HepG2 (cell line): ENCODE measurements around the gene MVB12A. TPM values are rescaled to one million over a fixed set of nuclear protein-coding genes. Genes with fewer than 3 reads are reported as not detected.

ENCODE experiments used
- ARNT ChIP-seq: fragments of 450-650 bp; IDR thresholded peaks from 2 replicates; pipeline ENCODE4 v1.6.1; 2017
- ATF7 ChIP-seq, 2 experiments: fragments of 450-650 bp in 1 of 2; sonication (generic) in 1 of 2; formaldehyde crosslinking in 1 of 2; IDR thresholded peaks; 2 replicates each; pipeline versions ENCODE4 v1.4.0 to v1.6.1; 2016 to 2020; ENCODE audit warnings: antibody characterized with exemption in 1 of 2, mild to moderate bottlenecking in 1 of 2, missing genetic modification reagents in 1 of 2
- CBX1 ChIP-seq: IDR thresholded peaks from one replicate; pipeline ENCODE4 v1.6.1; 2016; ENCODE audit warnings: antibody characterized with exemption, low read depth
- CENPX ChIP-seq: sonication (generic); formaldehyde crosslinking; IDR thresholded peaks from 2 replicates; pipeline ENCODE4 v1.9.0; 2021; ENCODE audit warnings: mild to moderate bottlenecking, missing genetic modification reagents, moderate library complexity
- HIVEP1 ChIP-seq: sonication (generic); formaldehyde crosslinking; IDR thresholded peaks from 2 replicates; pipeline ENCODE4 v1.4.0; 2020; ENCODE audit warnings: mild to moderate bottlenecking, missing genetic modification reagents
- ISX ChIP-seq: sonication (generic); formaldehyde crosslinking; conservative IDR thresholded peaks from 2 replicates; pipeline ENCODE4 v1.5.0; 2020; ENCODE audit warnings: missing genetic modification reagents
- KLF9 ChIP-seq: IDR thresholded peaks from 2 replicates; pipeline ENCODE4 v1.6.1; 2016; ENCODE audit warnings: low read depth
- LBX2 ChIP-seq: sonication (generic); formaldehyde crosslinking; IDR thresholded peaks from 2 replicates; pipeline ENCODE4 v1.5.0; 2020; ENCODE audit warnings: missing genetic modification reagents, mild to moderate bottlenecking, borderline replicate concordance
- MED8 ChIP-seq: sonication (generic); formaldehyde crosslinking; IDR thresholded peaks from 2 replicates; pipeline ENCODE4 v1.8.1; 2023; ENCODE audit warnings: mild to moderate bottlenecking, missing genetic modification reagents; ENCODE audit not compliant: insufficient replicate concordance
- NCOA2 ChIP-seq: sonication (generic); formaldehyde crosslinking; IDR thresholded peaks from 2 replicates; pipeline ENCODE4 v1.8.0; 2022; ENCODE audit warnings: inconsistent platforms
- PAX8 ChIP-seq: sonication (generic); formaldehyde crosslinking; IDR thresholded peaks from 2 replicates; pipeline ENCODE4 v1.8.0; 2022; ENCODE audit warnings: mild to moderate bottlenecking, missing genetic modification reagents, borderline replicate concordance
- PHF21A ChIP-seq: sonication (generic); formaldehyde crosslinking; IDR thresholded peaks from 2 replicates; pipeline ENCODE4 v1.5.0; 2020; ENCODE audit warnings: mild to moderate bottlenecking, missing genetic modification reagents
- PITX1 ChIP-seq: sonication (generic); formaldehyde crosslinking; IDR thresholded peaks from 2 replicates; pipeline ENCODE4 v1.5.1; 2020; ENCODE audit warnings: mild to moderate bottlenecking, missing genetic modification reagents
- POGK ChIP-seq: sonication (generic); formaldehyde crosslinking; conservative IDR thresholded peaks from 2 replicates; pipeline ENCODE4 v1.8.0; 2022; ENCODE audit warnings: mild to moderate bottlenecking, moderate library complexity, missing genetic modification reagents
- RBM39 ChIP-seq: fragments of 200-400 bp; formaldehyde crosslinking; IDR thresholded peaks from one replicate; pipeline ENCODE4 v1.6.1; 2018; ENCODE audit warnings: antibody characterized with exemption, mild to moderate bottlenecking, low read depth, low read length; ENCODE audit not compliant: poor library complexity, severe bottlenecking
- RCOR2 ChIP-seq: IDR thresholded peaks from 2 replicates; pipeline ENCODE4 v1.6.1; 2016; ENCODE audit warnings: missing biosample characterization, missing genetic modification reagents
- SMC3 ChIP-seq: IDR thresholded peaks from 2 replicates; pipeline ENCODE4 v1.6.1; 2011; ENCODE audit warnings: low read length, improper control_type of control experiment
- SNRNP70 ChIP-seq: fragments of 200-400 bp; formaldehyde crosslinking; IDR thresholded peaks from 2 replicates; pipeline ENCODE4 v1.6.1; 2017; ENCODE audit warnings: mild to moderate bottlenecking, low read depth, low read length, moderate library complexity
- SRF ChIP-seq: IDR thresholded peaks from 2 replicates; pipeline ENCODE4 v1.6.1; 2011; ENCODE audit warnings: mild to moderate bottlenecking, low read depth, low read length, moderate library complexity
- USF2 ChIP-seq, 2 experiments: sonication (generic) in 1 of 2; formaldehyde crosslinking in 1 of 2; IDR thresholded peaks; 2 replicates each; pipeline versions ENCODE4 v1.5.1 to v1.6.1; 2011 to 2020; ENCODE audit warnings: borderline replicate concordance in 1 of 2, low read depth in 1 of 2, low read length in 1 of 2, mild to moderate bottlenecking in 1 of 2, missing genetic modification reagents in 1 of 2, moderate library complexity in 1 of 2
- ZMYM2 ChIP-seq: sonication (generic); formaldehyde crosslinking; IDR thresholded peaks from 2 replicates; pipeline ENCODE4 v1.8.0; 2022; ENCODE audit warnings: mild to moderate bottlenecking, missing genetic modification reagents
- ZNF10 ChIP-seq: sonication (generic); formaldehyde crosslinking; IDR thresholded peaks from 2 replicates; pipeline ENCODE4 v1.4.0; 2020; ENCODE audit warnings: mild to moderate bottlenecking, low read depth, missing genetic modification reagents, borderline replicate concordance
- ZNF230 ChIP-seq: sonication (generic); formaldehyde crosslinking; IDR thresholded peaks from 2 replicates; pipeline ENCODE4 v1.4.0; 2020; ENCODE audit warnings: mild to moderate bottlenecking, missing genetic modification reagents
- ZNF629 ChIP-seq: sonication (generic); formaldehyde crosslinking; conservative IDR thresholded peaks from 2 replicates; pipeline ENCODE4 v1.5.0; 2020; ENCODE audit warnings: missing genetic modification reagents
- ZNF652 ChIP-seq: IDR thresholded peaks from 2 replicates; pipeline ENCODE4 v1.6.1; 2016; ENCODE audit warnings: low read depth, borderline replicate concordance
- ZNF720 ChIP-seq: sonication (generic); formaldehyde crosslinking; IDR thresholded peaks from 2 replicates; pipeline ENCODE4 v1.4.0; 2020; ENCODE audit warnings: missing genetic modification reagents
- ZNF772 ChIP-seq: sonication (generic); formaldehyde crosslinking; IDR thresholded peaks from 2 replicates; pipeline ENCODE4 v1.5.0; 2020; ENCODE audit warnings: mild to moderate bottlenecking, missing genetic modification reagents
- ZNF790 ChIP-seq: sonication (generic); formaldehyde crosslinking; IDR thresholded peaks from 2 replicates; pipeline ENCODE4 v1.8.0; 2022; ENCODE audit warnings: missing genetic modification reagents, mild to moderate bottlenecking, borderline replicate concordance
- polyA plus RNA-seq, 8 experiments: library from polyadenylated mRNA; depleted of rRNA in 3 of 8; stranded (reverse) in 7 of 8; unstranded in 1 of 8; fragments of >200 nt; fragmentation: Illumina TruSeq in 4 of 8; extraction: Trizol in 4 of 8; gene quantifications; 2 replicates each; pipeline versions ENCODE4 v1.2.1 to v1.2.3, GENCODE V29; 2011 to 2016; ENCODE audit warnings: low read depth in 4 of 8, missing spikeins in 1 of 8, mixed read lengths in 1 of 8; ENCODE audit not compliant: insufficient read depth in 1 of 8
- total RNA-seq, 5 experiments: library from RNA; depleted of rRNA; stranded (reverse); fragments of >200 nt; fragmentation: Illumina TruSeq; extraction: Trizol; gene quantifications; 2 replicates each; pipeline ENCODE4 v1.2.3, GENCODE V29; 2016; ENCODE audit warnings: low read depth in 1 of 5

Gene MVB12A
- total and polyA plus RNA-seq, 2 of the 13 experiments (the other 11 are each of a cell fraction or from before 2014, with no cell fraction given) = 35.7 to 36.1 TPM

GRCh38 chr19:17390665-17391370, 29.0 kb upstream of the MVB12A start (continued):
- TF ChIP-seq NCOA2 (CRISPR knock-in tag) (no peak), ZNF629 (no peak), ZNF652 (CRISPR knock-in tag) (no peak), SMC3 (no peak), PHF21A (CRISPR knock-in tag) (peak; percentile 70), MED8 (CRISPR knock-in tag) (no peak), RCOR2 (CRISPR knock-in tag) (no peak), PITX1 (CRISPR knock-in tag) (no peak), ZNF720 (no peak), SRF (no peak), ATF7 (IDR thresholded peaks at IDR 0.05) (no peak), ATF7 (CRISPR knock-in tag; IDR thresholded peaks at IDR 0.05) (no peak), ISX (no peak), RBM39 (no peak), HIVEP1 (CRISPR knock-in tag) (no peak), ZNF10 (CRISPR knock-in tag) (no peak), CBX1 (no peak), PAX8 (CRISPR knock-in tag) (no peak), USF2 (IDR thresholded peaks at IDR 0.05; ENCODE audit: low read depth, low read length) (no peak), USF2 (CRISPR knock-in tag; IDR thresholded peaks at IDR 0.05; ENCODE audit: borderline replicate concordance) (no peak), ZMYM2 (CRISPR knock-in tag) (no peak), KLF9 (no peak), ARNT (no peak), CENPX (no peak), POGK (CRISPR knock-in tag) (peak; percentile 40; the same call in 1 of the 2 replicates), LBX2 (no peak), ZNF230 (no peak), ZNF772 (no peak), SNRNP70 (no peak), ZNF790 (CRISPR knock-in tag) (no peak)
